Mesendoderm (in vitro differentiated cells): ENCODE results near the gene SLC35F1.
A peak's percentile ranks its signal among the peaks of the same experiment; 100 is the strongest.

Experiments
- DNase-seq: peaks from one replicate; pipeline ENCODE4 v3.0.0; 2013
- H2AK5ac ChIP-seq: 2 replicates; pipeline ENCODE4 v1.6.1; 2013; ENCODE audit warnings: low read length, inconsistent platforms
- H2BK120ac ChIP-seq: 2 replicates; pipeline ENCODE4 v1.6.1; 2013; ENCODE audit warnings: low read depth, mild to moderate bottlenecking, low read length, moderate library complexity, mixed read lengths
- H2BK15ac ChIP-seq: replicated peaks from 2 replicates; pipeline ENCODE4 v1.6.1; 2013; ENCODE audit warnings: low read depth, mild to moderate bottlenecking, moderate library complexity
- H2BK5ac ChIP-seq: 2 replicates; pipeline ENCODE4 v1.6.1; 2013; ENCODE audit warnings: low read length, inconsistent platforms
- H3K18ac ChIP-seq: 2 replicates; pipeline ENCODE4 v1.6.1; 2013; ENCODE audit warnings: mild to moderate bottlenecking, low read length, mixed read lengths
- H3K23ac ChIP-seq: one replicate; pipeline ENCODE4 v1.6.1; 2013; ENCODE audit warnings: low read length
- H3K27ac ChIP-seq: 2 replicates; pipeline ENCODE4 v1.5.1; 2013; ENCODE audit warnings: low read depth, mild to moderate bottlenecking, inconsistent platforms, low read length, moderate library complexity
- H3K27me3 ChIP-seq: 2 replicates; pipeline ENCODE4 v1.6.1; 2013; ENCODE audit warnings: low read length, control low read depth, mild to moderate bottlenecking, inconsistent platforms; ENCODE audit not compliant: insufficient read depth, poor library complexity
- H3K36me3 ChIP-seq: 2 replicates; pipeline ENCODE4 v1.6.1; 2013; ENCODE audit warnings: low read length, inconsistent platforms; ENCODE audit not compliant: control insufficient read depth, insufficient read depth
- H3K4ac ChIP-seq: one replicate; pipeline ENCODE4 v1.6.1; 2013; ENCODE audit warnings: low read depth, mild to moderate bottlenecking, low read length, moderate library complexity
- H3K4me1 ChIP-seq: 2 replicates; pipeline ENCODE4 v1.6.1; 2013; ENCODE audit warnings: low read depth, low read length, inconsistent platforms; ENCODE audit not compliant: control insufficient read depth
- H3K4me2 ChIP-seq: 2 replicates; pipeline ENCODE4 v1.6.1; 2013; ENCODE audit warnings: low read length
- H3K4me3 ChIP-seq: 2 replicates; pipeline ENCODE4 v1.5.1; 2013; ENCODE audit warnings: mild to moderate bottlenecking, low read length
- H3K56ac ChIP-seq: one replicate; pipeline ENCODE4 v1.6.1; 2013; ENCODE audit warnings: low read length
- H3K79me1 ChIP-seq: 2 replicates; pipeline ENCODE4 v1.6.1; 2013; ENCODE audit warnings: low read length, inconsistent platforms
- H3K79me2 ChIP-seq: 2 replicates; pipeline ENCODE4 v1.6.1; 2013; ENCODE audit warnings: mild to moderate bottlenecking, low read length; ENCODE audit not compliant: control insufficient read depth, insufficient read depth
- H3K9ac ChIP-seq: 2 replicates; pipeline ENCODE4 v1.6.1; 2013; ENCODE audit warnings: low read length, inconsistent platforms
- H4K5ac ChIP-seq: one replicate; pipeline ENCODE4 v1.6.1; 2013; ENCODE audit warnings: low read length
- H4K8ac ChIP-seq: one replicate; pipeline ENCODE4 v1.6.1; 2013; ENCODE audit warnings: low read depth, mild to moderate bottlenecking, control low read depth, low read length, moderate library complexity
- WGBS: extraction: QIAGEN DNeasy Blood & Tissue Kit; methylation state at CpG from one replicate; pipeline ENCODE4 v1.1.7; 2013; ENCODE audit warnings: low lambda C conversion rate, missing lambda C conversion rate; ENCODE audit not compliant: insufficient coverage; ENCODE audit errors: extremely low coverage; 5-methylcytosine and 5-hydroxymethylcytosine counted together

SLC35F1 gene

GRCh38 chr6:118212451-118213173 is 305.5 kb downstream of the SLC35F1 start:
- Histone ChIP-seq H2BK120ac (no peak overlapping the region), H4K5ac (no peak overlapping the region)
- no CpG with 5 or more reads among the region's 4 CpGs for WGBS

GRCh38 chr6:118215269-118215668 is 308.2 kb downstream of the SLC35F1 start:
- Histone ChIP-seq H3K56ac (no peak overlapping the region), H3K79me2 (no peaks in the 10 kb centered on the region), H3K23ac (no peak overlapping the region), H3K4me3 (no peak overlapping the region), H2BK15ac (no peak overlapping the region), H3K9ac (no peak overlapping the region), H2AK5ac (no peak overlapping the region), H2BK120ac (no peak overlapping the region), H3K4me2 (no peak overlapping the region), H3K79me1 (no peaks in the 10 kb centered on the region), H3K27ac (no peak overlapping the region), H4K8ac (no peak overlapping the region), H3K4me1 (no peaks in the 10 kb centered on the region), H3K4ac (no peak overlapping the region), H3K27me3 (no peaks in the 10 kb centered on the region), H3K36me3 (no peaks in the 10 kb centered on the region), H3K18ac (no peak overlapping the region), H2BK5ac (no peak overlapping the region), H4K5ac (no peak overlapping the region)
- peak; percentile 71 for DNase-seq
- no CpG with 5 or more reads among the region's 5 CpGs for WGBS

More at GRCh38 chr6:118212451-118213173, 305.5 kb downstream of the SLC35F1 start:
- Histone ChIP-seq H3K4me2 (no peak overlapping the region), H2AK5ac (no peak overlapping the region), H4K8ac (no peak overlapping the region), H3K56ac (no peak overlapping the region), H2BK15ac (no peak overlapping the region), H3K4ac (no peak overlapping the region), H3K23ac (no peak overlapping the region), H3K4me3 (no peak overlapping the region), H3K4me1 (peaks cover 2% of the 10 kb centered on the region), H3K79me1 (no peaks in the 10 kb centered on the region), H3K9ac (no peak overlapping the region), H3K18ac (no peak overlapping the region), H3K27ac (no peak overlapping the region), H3K27me3 (no peaks in the 10 kb centered on the region), H3K36me3 (no peaks in the 10 kb centered on the region), H2BK5ac (no peak overlapping the region), H3K79me2 (no peaks in the 10 kb centered on the region)
- DNase-seq = no peak

GRCh38 chr6:118216751-118217150 is 309.7 kb downstream of the SLC35F1 start:
- Histone ChIP-seq H3K56ac (no peak overlapping the region), H3K18ac (no peak overlapping the region), H4K5ac (no peak overlapping the region), H3K4me2 (no peak overlapping the region), H4K8ac (no peak overlapping the region), H3K4me1 (no peaks in the 10 kb centered on the region), H3K23ac (no peak overlapping the region), H3K27ac (no peak overlapping the region), H2BK15ac (no peak overlapping the region), H2AK5ac (no peak overlapping the region), H3K4ac (no peak overlapping the region), H2BK120ac (no peak overlapping the region), H3K4me3 (no peak overlapping the region), H3K79me1 (no peaks in the 10 kb centered on the region), H3K9ac (no peak overlapping the region), H2BK5ac (no peak overlapping the region), H3K79me2 (no peaks in the 10 kb centered on the region), H3K27me3 (no peaks in the 10 kb centered on the region), H3K36me3 (no peaks in the 10 kb centered on the region)
- DNase-seq = no peak
- no CpG with 5 or more reads among the region's 2 CpGs for WGBS

GRCh38 chr6:118218156-118218555 is 311.1 kb downstream of the SLC35F1 start:
- Histone ChIP-seq H2BK120ac (no peak overlapping the region), H3K27me3 (no peaks in the 10 kb centered on the region), H3K36me3 (no peaks in the 10 kb centered on the region), H3K4me3 (no peak overlapping the region), H2AK5ac (no peak overlapping the region), H3K4ac (no peak overlapping the region), H3K4me2 (no peak overlapping the region), H3K79me1 (no peaks in the 10 kb centered on the region), H3K9ac (no peak overlapping the region), H3K4me1 (no peaks in the 10 kb centered on the region), H3K27ac (no peak overlapping the region), H3K23ac (no peak overlapping the region), H3K56ac (no peak overlapping the region), H2BK5ac (no peak overlapping the region), H3K79me2 (no peaks in the 10 kb centered on the region), H4K5ac (no peak overlapping the region), H2BK15ac (no peak overlapping the region), H3K18ac (no peak overlapping the region), H4K8ac (no peak overlapping the region)
- no peak for DNase-seq
- no CpG with 5 or more reads among the region's 2 CpGs for WGBS

GRCh38 chr6:118220429-118221128 is 313.5 kb downstream of the SLC35F1 start:
- H3K4ac ChIP-seq = no peak overlapping the region
- no peak overlapping the region for H4K5ac ChIP-seq
- no peak overlapping the region for H2BK5ac ChIP-seq
- no peaks in the 10 kb centered on the region for H3K36me3 ChIP-seq
- H3K9ac ChIP-seq = no peak overlapping the region
- H3K23ac ChIP-seq = no peak overlapping the region
- no peak overlapping the region for H2AK5ac ChIP-seq
- no peaks in the 10 kb centered on the region for H3K79me2 ChIP-seq
- DNase-seq = no peak
- no peak overlapping the region for H2BK15ac ChIP-seq
- no peak overlapping the region for H3K56ac ChIP-seq
- H3K79me1 ChIP-seq = no peaks in the 10 kb centered on the region
- no CpG with 5 or more reads among the region's 2 CpGs for WGBS
- no peak overlapping the region for H2BK120ac ChIP-seq
- H3K18ac ChIP-seq = no peak overlapping the region
- no peak overlapping the region for H3K4me2 ChIP-seq
- no peak overlapping the region for H4K8ac ChIP-seq
- H3K27ac ChIP-seq = no peak overlapping the region
- no peaks in the 10 kb centered on the region for H3K27me3 ChIP-seq
- H3K4me1 ChIP-seq = no peaks in the 10 kb centered on the region
- H3K4me3 ChIP-seq = no peak overlapping the region
